OCI-LY7 (cell line): Measurements from ENCODE around the gene ACSL3.

ENCODE experiments used
- CTCF ChIP-seq: fragments of 200-600 bp; sonication (generic); conservative IDR thresholded peaks from 2 replicates; pipeline ENCODE4 v1.5.1; 2014; ENCODE audit warnings: mild to moderate bottlenecking, antibody characterized with exemption, low read length, moderate library complexity, mixed read lengths
- EZH2phosphoT487 ChIP-seq: fragments of 200-600 bp; sonication (generic); IDR thresholded peaks from 2 replicates; pipeline ENCODE4 v1.6.1; 2018; ENCODE audit warnings: low read depth, borderline replicate concordance, mild to moderate bottlenecking, mixed run types, antibody characterized with exemption, low read length, moderate library complexity, mixed read lengths

- no peak for TF ChIP-seq CTCF
- no peak for TF ChIP-seq EZH2phosphoT487
These were observed 61.4 kb downstream of the ACSL3 start for GRCh38 chr2:222922019-222922800.
